MM.1S (cell line): ENCODE data around the gene USP54.

Source experiments
- EZH2 ChIP-seq: fragments of 300-600 bp; sonication (generic); optimal IDR thresholded peaks from 2 replicates; pipeline ENCODE3; 2017; ENCODE audit warnings: low read depth, mild to moderate bottlenecking, antibody characterized with exemption, low read length, mixed read lengths
- TF ChIP-seq, protein P1 (sequence below): fragments of 300-600 bp; sonication (generic); IDR thresholded peaks from 2 replicates; pipeline ENCODE4 v1.5.1; 2016; ENCODE audit warnings: antibody characterized with exemption, low read length, mixed read lengths

DNA sequence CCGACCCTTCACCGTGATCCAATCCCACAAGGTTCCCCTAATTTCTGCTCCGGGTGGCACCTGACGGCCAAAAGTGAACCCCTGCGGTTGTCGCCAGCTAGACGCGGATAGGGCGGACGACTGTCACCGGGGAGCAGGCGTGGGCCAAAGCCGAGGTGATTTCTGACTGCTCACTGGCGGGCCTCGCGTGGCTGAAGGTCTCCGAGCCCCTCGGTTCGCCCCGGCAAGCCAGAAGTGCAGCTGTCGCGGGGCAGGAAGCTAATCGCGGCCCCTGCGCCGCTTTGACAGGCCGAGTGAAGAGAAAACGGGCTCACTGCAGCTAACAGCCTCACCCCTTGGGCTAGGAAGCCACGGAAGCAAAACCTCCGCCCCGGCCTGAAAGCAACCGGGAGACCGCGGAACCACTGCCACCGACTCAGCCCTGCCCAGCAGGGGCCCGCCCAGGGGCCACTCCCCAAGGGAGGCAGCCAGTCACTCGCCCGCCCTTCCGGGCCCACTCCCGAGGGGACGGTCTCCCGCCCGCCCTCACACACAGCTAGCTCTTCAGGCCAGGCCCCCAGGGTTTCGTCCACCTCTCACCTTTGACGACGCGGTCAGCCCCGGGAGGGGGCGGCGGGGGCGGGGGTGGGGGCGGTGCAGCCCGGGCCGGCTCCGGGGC lies 95.8 kb downstream of the USP54 start:
- TF ChIP-seq, protein P1, sequence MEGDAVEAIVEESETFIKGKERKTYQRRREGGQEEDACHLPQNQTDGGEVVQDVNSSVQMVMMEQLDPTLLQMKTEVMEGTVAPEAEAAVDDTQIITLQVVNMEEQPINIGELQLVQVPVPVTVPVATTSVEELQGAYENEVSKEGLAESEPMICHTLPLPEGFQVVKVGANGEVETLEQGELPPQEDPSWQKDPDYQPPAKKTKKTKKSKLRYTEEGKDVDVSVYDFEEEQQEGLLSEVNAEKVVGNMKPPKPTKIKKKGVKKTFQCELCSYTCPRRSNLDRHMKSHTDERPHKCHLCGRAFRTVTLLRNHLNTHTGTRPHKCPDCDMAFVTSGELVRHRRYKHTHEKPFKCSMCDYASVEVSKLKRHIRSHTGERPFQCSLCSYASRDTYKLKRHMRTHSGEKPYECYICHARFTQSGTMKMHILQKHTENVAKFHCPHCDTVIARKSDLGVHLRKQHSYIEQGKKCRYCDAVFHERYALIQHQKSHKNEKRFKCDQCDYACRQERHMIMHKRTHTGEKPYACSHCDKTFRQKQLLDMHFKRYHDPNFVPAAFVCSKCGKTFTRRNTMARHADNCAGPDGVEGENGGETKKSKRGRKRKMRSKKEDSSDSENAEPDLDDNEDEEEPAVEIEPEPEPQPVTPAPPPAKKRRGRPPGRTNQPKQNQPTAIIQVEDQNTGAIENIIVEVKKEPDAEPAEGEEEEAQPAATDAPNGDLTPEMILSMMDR: no peak
- TF ChIP-seq EZH2: no peak
